ENCODE measurements around the gene PTPRN2. TPM values are rescaled to one million over a fixed set of nuclear protein-coding genes. Genes with fewer than 3 reads are reported as not detected.

The PTPRN2 gene
- total and polyA plus RNA-seq, 2 donors from 2014 or later = 4.8 to 6.2 TPM

GRCh38 chr7:157843336-157844140, 744.1 kb downstream of the PTPRN2 start:
- Histone ChIP-seq H3K4me3 (ENCODE audit: low read length in 3 of 3) (no peak overlapping the region), H3K27me3 (ENCODE audit: control insufficient read depth, insufficient read depth, low read length) (no peaks in the 10 kb centered on the region), H3K27ac (ENCODE audit: low read depth in 2 of 2, low read length in 2 of 2) (no peak overlapping the region), H3K36me3 (ENCODE audit: control insufficient read depth in 2 of 3, insufficient read depth in 3 of 3, low read length in 3 of 3) (peaks cover 0 to 2% (median 0%) of the 10 kb centered on the region in 3 donors), H3K4me1 (ENCODE audit: control insufficient read depth in 2 of 3, insufficient read depth in 2 of 3, low read depth in 1 of 3, low read length in 3 of 3) (no peaks in the 10 kb centered on the region), H3K9ac (ENCODE audit: low read length in 3 of 3) (no peak overlapping the region), H3K9me3 (ENCODE audit: control insufficient read depth in 2 of 3, insufficient read depth in 1 of 3, low read length in 3 of 3) (peaks cover 0 to 5% (median 0%) of the 10 kb centered on the region in 3 donors)
- no peak for TF ChIP-seq CTCF (IDR thresholded peaks at IDR 0.05; ENCODE audit: borderline replicate concordance, extremely low read depth, insufficient read depth)
- DNase-seq = peak in 1 of 5 donors; percentile 30
- intact Hi-C loops (cut with DNase I) = no loop called here
- FAIRE-seq = no peak

GRCh38 chr7:157841773-157842370, 745.8 kb downstream of the PTPRN2 start:
- no peak overlapping the region for H3K9ac ChIP-seq (ENCODE audit: low read length in 3 of 3)
- peaks cover 0 to 2% (median 0%) of the 10 kb centered on the region in 3 donors for H3K36me3 ChIP-seq (ENCODE audit: control insufficient read depth in 2 of 3, insufficient read depth in 3 of 3, low read length in 3 of 3)
- no peak overlapping the region for H3K27ac ChIP-seq (ENCODE audit: low read depth in 2 of 2, low read length in 2 of 2)
- TF ChIP-seq CTCF (IDR thresholded peaks at IDR 0.05; ENCODE audit: borderline replicate concordance, extremely low read depth, insufficient read depth) = no peak
- H3K27me3 ChIP-seq (ENCODE audit: control insufficient read depth, insufficient read depth, low read length) = no peaks in the 10 kb centered on the region
- intact Hi-C loops (cut with DNase I) = no loop called here
- DNase-seq (peak; percentile 30 to 82 (median 72)), FAIRE-seq (no peak)
- H3K9me3 ChIP-seq (ENCODE audit: control insufficient read depth in 2 of 3, insufficient read depth in 1 of 3, low read length in 3 of 3) = peaks cover 0 to 5% (median 0%) of the 10 kb centered on the region in 3 donors
- no peaks in the 10 kb centered on the region for H3K4me1 ChIP-seq (ENCODE audit: control insufficient read depth in 2 of 3, insufficient read depth in 2 of 3, low read depth in 1 of 3, low read length in 3 of 3)
- no peak overlapping the region for H3K4me3 ChIP-seq (ENCODE audit: low read length in 3 of 3)

GRCh38 chr7:157840914-157841772, 746.5 kb downstream of the PTPRN2 start:
- intact Hi-C loops (cut with DNase I) = no loop called here

More at GRCh38 chr7:157840914-157841772, 746.5 kb downstream of the PTPRN2 start:
- H3K27me3 ChIP-seq (ENCODE audit: control insufficient read depth, insufficient read depth, low read length) = no peaks in the 10 kb centered on the region
- H3K4me3 ChIP-seq (ENCODE audit: low read length in 3 of 3) = no peak overlapping the region
- H3K9ac ChIP-seq (ENCODE audit: low read length in 3 of 3) = no peak overlapping the region
- TF ChIP-seq CTCF (IDR thresholded peaks at IDR 0.05; ENCODE audit: borderline replicate concordance, extremely low read depth, insufficient read depth) = no peak
- H3K9me3 ChIP-seq (ENCODE audit: control insufficient read depth in 2 of 3, insufficient read depth in 1 of 3, low read length in 3 of 3) = peaks cover 0 to 5% (median 0%) of the 10 kb centered on the region in 3 donors
- no peak for FAIRE-seq
- no peak overlapping the region for H3K27ac ChIP-seq (ENCODE audit: low read depth in 2 of 2, low read length in 2 of 2)
- H3K36me3 ChIP-seq (ENCODE audit: control insufficient read depth in 2 of 3, insufficient read depth in 3 of 3, low read length in 3 of 3) = peaks cover 0 to 2% (median 0%) of the 10 kb centered on the region in 3 donors
- peak; percentile 39 to 70 (median 66) for DNase-seq
- H3K4me1 ChIP-seq (ENCODE audit: control insufficient read depth in 2 of 3, insufficient read depth in 2 of 3, low read depth in 1 of 3, low read length in 3 of 3) = no peaks in the 10 kb centered on the region

Data from kidney (tissue), 14 donors.